Heart left ventricle (tissue), 16 donors: ENCODE data around the gene ZNF672. TPM values are rescaled to one million over a fixed set of nuclear protein-coding genes. Genes with fewer than 3 reads are reported as not detected.

Experiments
- ATAC-seq, 4 donors: fragments of 200-7000 bp; cut with Tn5 transposase; one replicate each; pipeline ENCODE4 v1.9.1; 2020 to 2022; ENCODE audit warnings: moderate library complexity in 4 of 4, mild to moderate bottlenecking in 3 of 4, moderate number of reproducible peaks in 1 of 4
- DNase-seq, 5 donors: peaks; one replicate each; pipeline ENCODE4 v3.0.0-alpha.2; 2020
- H3K27ac ChIP-seq, 12 donors: fragments of 200-600 bp; sonication (generic) in 4 of 12; one replicate each; pipeline versions ENCODE4 v1.5.0 to v1.8.0; 2016 to 2022; ENCODE audit warnings: mild to moderate bottlenecking in 2 of 12
- H3K27me3 ChIP-seq, 9 donors: fragments of 200-600 bp; sonication (generic) in 2 of 9; one replicate each; pipeline versions ENCODE4 v1.5.1 to v1.8.0; 2016 to 2022; ENCODE audit warnings: mild to moderate bottlenecking in 3 of 9
- H3K36me3 ChIP-seq, 9 donors: fragments of 200-600 bp; sonication (generic) in 2 of 9; one replicate each; pipeline versions ENCODE4 v1.5.0 to v1.8.0; 2018 to 2022; ENCODE audit warnings: mild to moderate bottlenecking in 2 of 9
- H3K4me1 ChIP-seq, 12 donors: fragments of 200-600 bp; sonication (generic) in 4 of 12; one replicate each; pipeline versions ENCODE4 v1.5.0 to v1.8.0; 2016 to 2022; ENCODE audit warnings: mild to moderate bottlenecking in 3 of 12
- H3K4me3 ChIP-seq, 12 donors: fragments of 200-600 bp; sonication (generic) in 4 of 12; one replicate each; pipeline versions ENCODE4 v1.5.0 to v1.8.0; 2017 to 2022; ENCODE audit warnings: mild to moderate bottlenecking in 9 of 12, moderate library complexity in 4 of 12
- H3K9me3 ChIP-seq, 12 donors: fragments of 200-600 bp; sonication (generic) in 4 of 12; one replicate each; pipeline versions ENCODE4 v1.5.0 to v1.8.0; 2016 to 2022; ENCODE audit warnings: mild to moderate bottlenecking in 1 of 12
- CTCF ChIP-seq, 12 donors: fragments of 200-600 bp; sonication (generic) in 4 of 12; IDR thresholded peaks; one replicate each; pipeline versions ENCODE4 v1.5.0 to v1.8.0; 2018 to 2022; ENCODE audit warnings: antibody characterized with exemption in 12 of 12, mild to moderate bottlenecking in 5 of 12
- POLR2A ChIP-seq, 2 donors: fragments of 450-650 bp; IDR thresholded peaks; one replicate each; pipeline ENCODE4 v1.6.1; 2017; ENCODE audit warnings: antibody characterized with exemption in 2 of 2, mild to moderate bottlenecking in 2 of 2, moderate library complexity in 2 of 2
- WGBS, 4 donors: extraction: QIAGEN DNeasy Blood & Tissue Kit in 2 of 4; methylation state at CpG; one replicate each; pipeline versions ENCODE4 v1.1.5 to v1.1.7; 2013 to 2018; 5-methylcytosine and 5-hydroxymethylcytosine counted together
- intact Hi-C, 10 donors: fragments of 100-400 bp; cut with DNase I; formaldehyde crosslinking; loops; one replicate each; pipeline versions ENCODE4 v1.11.1 to v1.14.2; 2022
- polyA plus RNA-seq, 2 donors: library from polyadenylated mRNA; stranded (reverse); fragments of 200-250 nt; gene quantifications; one replicate each; pipeline ENCODE4 v1.2.3, GENCODE V29; 2013
- total RNA-seq, 9 donors: library from RNA; depleted of rRNA in 2 of 9; stranded (reverse); fragments of >200 nt in 2 of 9; fragmentation: NEBNext Ultra II Directional in 3 of 9; extraction: Animal tissue kit (Norgen Biotek cat#: 25700) in 3 of 9; gene quantifications; one replicate each; pipeline versions ENCODE4 v1.1.0 to v1.2.4, GENCODE V29; 2016 to 2023
- donor health status: ischemic (EF 13 %, LVEDD 7.1; RV severe dilation, severe dysfunction).
- donor health status: healthy with polysubstance abuse.
- donor health status: DM: no; HTN: yes; CAD: no.
- donor health status: DM: no; HTN: no; CAD: no.
- donor health status: ischemic (EF 25% LVEDD 6.9; RV normal size, moderate dysfunction).
- donor health status: ischemic (EF 25% LVEDD 5.7; RV mildly dilated, moderate dysfunction).
- donor health status: healthy.
- donor health status: DM: yes; HTN: yes; CAD: no.
- donor health status: ischemic (EF 35%, LVEDD 5.7; RV mildly dilated, moderate dysfunction).
- donor health status: nonischemic (EF 11% LVEDD 7.7; RV severe dilation, severe dysfunction).
- donor health status: DM: yes; HTN: yes; CAD: no.
- donor health status: PGD.
- donor health status: ischemic (EF 29% LVEDD 5.4; RV normal size, mild dysfunction).
- donor health status: nonischemic (EF 23%, LVEDD 6.1; RV moderate dilation, normal function).

The ZNF672 gene
- total and polyA plus RNA-seq, 11 donors, result 20.5 to 63.8 (median 37.8) TPM

- peaks cover 19 to 75% (median 62%) of the 10 kb centered on the region in 12 donors for H3K4me1 ChIP-seq
- no peak for TF ChIP-seq POLR2A (IDR thresholded peaks at IDR 0.05)
- no peak for TF ChIP-seq CTCF (IDR thresholded peaks at IDR 0.05)
- WGBS, 4 donors, result 72 to 85% (median 80%) methylated on average over 2 of the region's 2 CpGs
Measured at GRCh38 chr1:248823517-248824001, 14.5 kb upstream of the ZNF672 start.

GRCh38 chr1:248824301-248824700 lies 13.7 kb upstream of the ZNF672 start:
- no peak for DNase-seq
- Histone ChIP-seq H3K9me3 (no peaks in the 10 kb centered on the region), H3K27ac (no peak overlapping the region), H3K27me3 (no peaks in the 10 kb centered on the region), H3K4me3 (peak overlapping the region in 9 of 12 donors; percentile 67 to 89 (median 79)), H3K36me3 (peaks cover 0 to 34% (median 26%) of the 10 kb centered on the region in 9 donors), H3K4me1 (peaks cover 19 to 72% (median 55%) of the 10 kb centered on the region in 12 donors)
- no peak for ATAC-seq
- WGBS, 4 donors, result 83 to 100% (median 97%) methylated on average over 1 of the region's 1 CpG
- intact Hi-C loops, result no loop called here
- TF ChIP-seq CTCF (IDR thresholded peaks at IDR 0.05) (no peak), POLR2A (IDR thresholded peaks at IDR 0.05) (no peak)

More at GRCh38 chr1:248823517-248824001, 14.5 kb upstream of the ZNF672 start:
- no peak for ATAC-seq
- no peak for DNase-seq
- Histone ChIP-seq H3K4me3 (peak overlapping the region in 4 of 12 donors; percentile 0 to 87 (median 42)), H3K36me3 (peaks cover 0 to 41% (median 26%) of the 10 kb centered on the region in 9 donors), H3K27ac (peak overlapping the region in 1 of 12 donors; percentile 9), H3K27me3 (no peaks in the 10 kb centered on the region), H3K9me3 (no peaks in the 10 kb centered on the region)
- intact Hi-C loops, result no loop called here

GRCh38 chr1:248824701-248825100 lies 13.3 kb upstream of the ZNF672 start:
- H3K27me3 ChIP-seq, result no peaks in the 10 kb centered on the region
- H3K36me3 ChIP-seq, result peaks cover 0 to 32% (median 26%) of the 10 kb centered on the region in 9 donors
- ATAC-seq, result no peak
- intact Hi-C loops, result no loop called here
- H3K9me3 ChIP-seq, result no peaks in the 10 kb centered on the region
- peak overlapping the region in 11 of 12 donors; percentile 55 to 89 (median 78) for H3K4me3 ChIP-seq
- peaks cover 19 to 70% (median 55%) of the 10 kb centered on the region in 12 donors for H3K4me1 ChIP-seq
- WGBS, 4 donors, result 86 to 93% (median 88%) methylated on average over 3 of the region's 3 CpGs
- H3K27ac ChIP-seq, result peak overlapping the region in 7 of 12 donors; percentile 91 to 99 (median 95)
- DNase-seq, result no peak
- TF ChIP-seq POLR2A (IDR thresholded peaks at IDR 0.05) (no peak), CTCF (IDR thresholded peaks at IDR 0.05) (no peak)

GRCh38 chr1:248825136-248825535 lies 12.9 kb upstream of the ZNF672 start:
- H3K4me1 ChIP-seq, result peaks cover 19 to 70% (median 55%) of the 10 kb centered on the region in 12 donors
- WGBS, 4 donors, result 26 to 36% (median 32%) methylated on average over 10 of the region's 10 CpGs
- peak overlapping the region; percentile 55 to 89 (median 76) for H3K4me3 ChIP-seq
- H3K27me3 ChIP-seq, result no peaks in the 10 kb centered on the region
- peak overlapping the region; percentile 91 to 99 (median 95) for H3K27ac ChIP-seq
- H3K36me3 ChIP-seq, result peaks cover 0 to 29% (median 22%) of the 10 kb centered on the region in 9 donors
- TF ChIP-seq POLR2A (IDR thresholded peaks at IDR 0.05) (no peak), CTCF (IDR thresholded peaks at IDR 0.05) (no peak)
- intact Hi-C loops, result no loop called here
- no peak for DNase-seq
- ATAC-seq, result no peak
- no peaks in the 10 kb centered on the region for H3K9me3 ChIP-seq
